Nephron (organoid): ENCODE results near the gene MAML3.
"Not testable (repeated sequence)": the region's sequence is repeated elsewhere in the genome, so short reads cannot be mapped to it uniquely, and the experiment has no call there.

Experiments used
- H3K27ac Mint-ChIP-seq, 3 experiments: 2 replicates each; pipeline ENCODE4 v1.8.0; 2020; ENCODE audit warnings: mixed read lengths in 3 of 3, mild to moderate bottlenecking in 2 of 3, moderate library complexity in 1 of 3
- H3K27me3 Mint-ChIP-seq: 2 replicates; pipeline ENCODE4 v1.8.0; 2021; ENCODE audit warnings: low read depth, mild to moderate bottlenecking, moderate library complexity, mixed read lengths
- H3K36me3 Mint-ChIP-seq: 2 replicates; pipeline ENCODE4 v1.8.0; 2020; ENCODE audit warnings: low read depth, mixed read lengths
- H3K4me1 Mint-ChIP-seq: 2 replicates; pipeline ENCODE4 v1.8.0; 2020; ENCODE audit warnings: mixed read lengths
- H3K4me3 Mint-ChIP-seq, 3 experiments: 2 replicates each; pipeline ENCODE4 v1.8.0; 2020; ENCODE audit warnings: mild to moderate bottlenecking in 3 of 3, mixed read lengths in 3 of 3, moderate library complexity in 2 of 3
- H3K9me3 Mint-ChIP-seq: 2 replicates; pipeline ENCODE4 v1.8.0; 2020; ENCODE audit warnings: mixed read lengths
- CTCF ChIP-seq, 3 experiments: fragments of 200-600 bp; sonication (generic); IDR thresholded peaks; one replicate each; pipeline ENCODE4 v1.5.0; 2021; ENCODE audit warnings: antibody characterized with exemption in 3 of 3; ENCODE audit not compliant: unreplicated experiment in 3 of 3

The MAML3 gene

DNA sequence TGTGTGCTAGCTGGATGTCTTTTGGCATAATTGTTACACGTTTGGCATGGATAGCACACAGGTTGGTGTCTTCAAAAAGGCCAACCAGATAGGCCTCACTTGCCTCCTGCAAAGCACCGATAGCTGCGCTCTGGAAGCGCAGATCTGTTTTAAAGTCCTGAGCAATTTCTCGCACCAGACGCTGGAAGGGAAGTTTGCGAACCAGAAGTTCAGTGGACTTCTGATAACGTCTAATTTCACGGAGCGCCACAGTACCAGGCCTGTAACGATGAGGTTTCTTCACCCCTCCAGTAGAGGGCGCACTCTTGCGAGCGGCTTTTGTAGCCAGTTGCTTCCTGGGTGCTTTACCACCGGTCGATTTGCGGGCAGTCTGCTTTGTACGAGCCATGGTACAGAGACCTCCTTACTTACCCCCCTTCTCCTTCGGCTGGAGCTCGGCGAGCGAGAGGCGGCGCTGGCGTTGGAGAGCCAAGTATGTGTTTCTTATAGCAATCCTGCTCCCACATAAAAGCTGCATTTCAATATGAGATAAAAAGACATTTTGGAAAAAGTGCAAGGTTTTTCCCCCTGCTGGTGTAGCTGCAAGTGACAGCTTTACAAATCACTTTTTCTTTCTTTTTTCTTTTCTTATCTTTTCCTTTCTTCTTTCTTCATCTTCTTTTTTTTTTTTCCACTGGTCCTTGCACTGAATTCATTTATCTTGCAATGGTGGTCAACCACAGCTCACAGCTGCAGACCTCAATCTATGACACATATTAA is 455.6 kb downstream of the MAML3 start:
- H3K4me1 Mint-ChIP-seq, H3K27me3 Mint-ChIP-seq, H3K27ac Mint-ChIP-seq, H3K4me3 Mint-ChIP-seq: not testable (repeated sequence)
- Mint-ChIP-seq H3K36me3 (peaks cover 53% of the 10 kb centered on the region), H3K9me3 (peaks cover 12% of the 10 kb centered on the region)
- peak in 1 of 3 experiments; percentile 24 for TF ChIP-seq CTCF (IDR thresholded peaks at IDR 0.05; ENCODE audit: unreplicated experiment in 3 of 3)

DNA sequence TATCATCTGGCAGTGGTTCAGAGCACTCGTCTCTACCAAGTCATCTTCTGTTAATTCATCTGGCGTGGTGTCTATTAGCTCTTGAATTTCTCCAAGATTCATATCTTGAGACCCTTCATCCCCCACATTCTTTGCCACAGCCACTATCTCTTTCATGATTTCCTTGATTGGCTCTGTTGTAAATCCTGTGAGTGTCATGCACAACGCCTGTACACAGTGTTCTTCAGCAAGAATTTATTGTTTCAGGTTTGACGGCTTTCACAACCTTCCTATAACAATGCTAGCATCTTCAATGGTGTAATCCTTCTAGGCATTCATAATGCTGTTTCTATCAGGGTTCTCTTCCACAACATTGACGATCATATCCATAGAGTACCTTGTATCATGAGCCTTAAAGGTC is 457.5 kb downstream of the MAML3 start:
- H3K27ac Mint-ChIP-seq = no peak overlapping the region
- H3K36me3 Mint-ChIP-seq = peaks cover 49% of the 10 kb centered on the region
- H3K4me1 Mint-ChIP-seq = peaks cover 5% of the 10 kb centered on the region
- H3K27me3 Mint-ChIP-seq = peaks cover 3% of the 10 kb centered on the region
- H3K4me3 Mint-ChIP-seq = no peak overlapping the region
- peaks cover 12% of the 10 kb centered on the region for H3K9me3 Mint-ChIP-seq
- TF ChIP-seq CTCF (IDR thresholded peaks at IDR 0.05; ENCODE audit: unreplicated experiment in 3 of 3) = no peak

GRCh38 chr4:139694522-139695107 is 459.4 kb downstream of the MAML3 start:
- Mint-ChIP-seq H3K27ac (no peak overlapping the region), H3K4me1 (peaks cover 5% of the 10 kb centered on the region)

GRCh38 chr4:139692309-139693012 is 461.5 kb downstream of the MAML3 start:
- no peaks in the 10 kb centered on the region for H3K27me3 Mint-ChIP-seq
- H3K4me3 Mint-ChIP-seq = no peak overlapping the region
- peaks cover 10% of the 10 kb centered on the region for H3K9me3 Mint-ChIP-seq
- H3K36me3 Mint-ChIP-seq = peaks cover 37% of the 10 kb centered on the region
- no peak overlapping the region for H3K27ac Mint-ChIP-seq
- TF ChIP-seq CTCF (IDR thresholded peaks at IDR 0.05; ENCODE audit: unreplicated experiment in 3 of 3) = no peak
- H3K4me1 Mint-ChIP-seq = peaks cover 5% of the 10 kb centered on the region

More at GRCh38 chr4:139694522-139695107, 459.4 kb downstream of the MAML3 start:
- no peak overlapping the region for H3K4me3 Mint-ChIP-seq
- H3K9me3 Mint-ChIP-seq = peaks cover 12% of the 10 kb centered on the region
- no peaks in the 10 kb centered on the region for H3K27me3 Mint-ChIP-seq
- no peak for TF ChIP-seq CTCF (IDR thresholded peaks at IDR 0.05; ENCODE audit: unreplicated experiment in 3 of 3)
- H3K36me3 Mint-ChIP-seq = peaks cover 45% of the 10 kb centered on the region

- peaks cover 5% of the 10 kb centered on the region for H3K4me1 Mint-ChIP-seq
- no peak overlapping the region for H3K27ac Mint-ChIP-seq
- H3K9me3 Mint-ChIP-seq = no peaks in the 10 kb centered on the region
- peaks cover 30% of the 10 kb centered on the region for H3K36me3 Mint-ChIP-seq
- TF ChIP-seq CTCF (IDR thresholded peaks at IDR 0.05; ENCODE audit: unreplicated experiment in 3 of 3) = no peak
- no peak overlapping the region for H3K4me3 Mint-ChIP-seq
- H3K27me3 Mint-ChIP-seq = no peaks in the 10 kb centered on the region
Measured at GRCh38 chr4:139690419-139690818, 463.6 kb downstream of the MAML3 start.
